HCT116 (cell line): ENCODE measurements around the gene HCFC1. TPM values are rescaled to one million over a fixed set of nuclear protein-coding genes. Genes with fewer than 3 reads are reported as not detected.

Source experiments
- ATAC-seq: fragments of 200-7000 bp; cut with Tn5 transposase; 2 replicates; pipeline ENCODE4 v1.9.1; 2020; ENCODE audit warnings: mild to moderate bottlenecking, moderate library complexity
- BruUV-seq: library from RNA; stranded (reverse); fragments of 400-500 nt; replicated peaks from 2 replicates; lab custom pipeline; 2021; lab: Mats Ljungman, UMichigan
- CTCF ChIA-PET: fragments of 300-600 bp; sonication (Branson Sonifier 250); formaldehyde crosslinking; loops from one replicate; lab custom pipeline; 2021; ENCODE audit warnings: antibody characterized with exemption; lab: Charles Lee
- POLR2A ChIA-PET: fragments of 300-600, 350-600 bp; sonication (Branson Sonifier 250); formaldehyde crosslinking; loops from one replicate; lab custom pipeline; 2021; ENCODE audit warnings: antibody characterized with exemption; lab: Charles Lee
- RAD21 ChIA-PET, 2 experiments: fragments of 300-600 bp; sonication (Branson Sonifier 250); formaldehyde crosslinking; loops; one replicate each; lab custom pipeline; 2023; ENCODE audit warnings: low total read pairs in 2 of 2; ENCODE audit not compliant: uncharacterized antibody in 2 of 2, unreplicated experiment in 2 of 2, low non-redundant PET in 1 of 2; lab: Charles Lee
- DNase-seq: peaks from one replicate; pipeline ENCODE4 v3.0.0-alpha.2; 2010; ENCODE audit warnings: low read depth, low spot score
- H2AFZ ChIP-seq: fragments of 200-600 bp; shearing (Covaris generic), sonication (generic); 2 replicates; pipeline ENCODE4 v1.6.1; 2017; ENCODE audit warnings: low read depth, mixed run types, mixed read lengths, antibody characterized with exemption, low read length; ENCODE audit not compliant: poor library complexity, severe bottlenecking
- H3K27ac ChIP-seq: 2 replicates; pipeline ENCODE4 v1.5.1; 2012; ENCODE audit warnings: low read depth, low read length
- H3K27me3 ChIP-seq: fragments of 200-600 bp; sonication (generic); 2 replicates; pipeline ENCODE4 v1.6.1; 2016; ENCODE audit warnings: mixed run types, low read length, mixed read lengths; ENCODE audit not compliant: insufficient read depth
- H3K36me3 ChIP-seq, 2 experiments: fragments of 200-500 bp in 1 of 2; fragments of 200-600 bp in 1 of 2; sonication (Bioruptor generic) in 1 of 2; sonication (generic) in 1 of 2; 2 replicates each; pipeline versions ENCODE4 v1.5.1 to v1.6.1; 2014 to 2016; ENCODE audit warnings: low read length in 2 of 2, inconsistent platforms in 1 of 2, mixed read lengths in 1 of 2, mixed run types in 1 of 2; ENCODE audit not compliant: insufficient read depth in 2 of 2, control insufficient read depth in 1 of 2
- H3K4me1 ChIP-seq, 2 experiments: fragments of 200-600 bp in 1 of 2; sonication (generic) in 1 of 2; 2 replicates each; pipeline versions ENCODE4 v1.5.1 to v1.6.1; 2012 to 2017; ENCODE audit warnings: low read length in 2 of 2, inconsistent platforms in 1 of 2, mild to moderate bottlenecking in 1 of 2, mixed read lengths in 1 of 2, mixed run types in 1 of 2, moderate library complexity in 1 of 2; ENCODE audit not compliant: insufficient read depth in 2 of 2, control insufficient read depth in 1 of 2
- H3K4me2 ChIP-seq: fragments of 200-600 bp; sonication (generic); 2 replicates; pipeline ENCODE4 v1.6.1; 2017; ENCODE audit warnings: mixed run types, low read length, mixed read lengths
- H3K4me3 ChIP-seq, 2 experiments: fragments of 200-600 bp in 1 of 2; sonication (generic) in 1 of 2; replicated peaks in 1 of 2; 2 replicates each; pipeline ENCODE4 v1.5.1; 2011 to 2016; ENCODE audit warnings: low read length in 2 of 2, control low read depth in 1 of 2, low read depth in 1 of 2, mild to moderate bottlenecking in 1 of 2, mixed read lengths in 1 of 2, mixed run types in 1 of 2
- H3K79me2 ChIP-seq: fragments of 200-600 bp; sonication (generic); 2 replicates; pipeline ENCODE4 v1.6.1; 2017; ENCODE audit warnings: mild to moderate bottlenecking, mixed run types, low read length, moderate library complexity, mixed read lengths; ENCODE audit not compliant: insufficient read depth
- H3K9ac ChIP-seq: fragments of 200-600 bp; sonication (generic); 2 replicates; pipeline ENCODE4 v1.6.1; 2016; ENCODE audit warnings: low read length, mixed read lengths
- H3K9me2 ChIP-seq: fragments of 200-600 bp; sonication (generic), shearing (Covaris generic); 2 replicates; pipeline ENCODE4 v1.6.1; 2017; ENCODE audit warnings: mixed run types, mild to moderate bottlenecking, moderate library complexity; ENCODE audit not compliant: insufficient read depth
- H3K9me3 ChIP-seq, 2 experiments: fragments of 200-500 bp in 1 of 2; fragments of 200-600 bp in 1 of 2; sonication (Bioruptor generic) in 1 of 2; sonication (generic) in 1 of 2; 2 replicates each; pipeline ENCODE4 v1.6.1; 2014 to 2017; ENCODE audit warnings: low read length in 2 of 2, mixed read lengths in 2 of 2, inconsistent platforms in 1 of 2, low read depth in 1 of 2, mild to moderate bottlenecking in 1 of 2, mixed run types in 1 of 2, moderate library complexity in 1 of 2; ENCODE audit not compliant: control insufficient read depth in 1 of 2, insufficient read depth in 1 of 2
- H4K20me1 ChIP-seq: fragments of 200-600 bp; sonication (generic), shearing (Covaris generic); 2 replicates; pipeline ENCODE4 v1.6.1; 2017; ENCODE audit warnings: mixed run types, mild to moderate bottlenecking, moderate library complexity; ENCODE audit not compliant: insufficient read depth
- CBX3 ChIP-seq: IDR thresholded peaks from 2 replicates; pipeline ENCODE4 v1.6.1; 2012; ENCODE audit warnings: low read depth
- CTCF ChIP-seq, 3 experiments: fragments of 200-600 bp in 1 of 3; sonication (generic) in 1 of 3; IDR thresholded peaks in 2 of 3; conservative IDR thresholded peaks in 1 of 3; 2 replicates each; pipeline ENCODE4 v1.5.1; 2012 to 2017; ENCODE audit warnings: low read depth in 2 of 3, low read length in 2 of 3, antibody characterized with exemption in 1 of 3, borderline replicate concordance in 1 of 3, control low read depth in 1 of 3, mild to moderate bottlenecking in 1 of 3, mixed read lengths in 1 of 3, mixed run types in 1 of 3, moderate library complexity in 1 of 3; ENCODE audit not compliant: insufficient read depth in 1 of 3
- ELF1 ChIP-seq: IDR thresholded peaks from 2 replicates; pipeline ENCODE4 v1.6.1; 2012; ENCODE audit warnings: low read depth, borderline replicate concordance
- EZH2 ChIP-seq: fragments of 200-600 bp; sonication (generic); IDR thresholded peaks from 2 replicates; pipeline ENCODE4 v1.6.1; 2017; ENCODE audit warnings: antibody characterized with exemption, mixed run types
- EZH2phosphoT487 ChIP-seq: fragments of 200-600 bp; IDR thresholded peaks from 2 replicates; pipeline ENCODE4 v1.6.1; 2018; ENCODE audit warnings: antibody characterized with exemption, borderline replicate concordance
- FOSL1 ChIP-seq: IDR thresholded peaks from 2 replicates; pipeline ENCODE4 v1.6.1; 2012; ENCODE audit warnings: low read depth
- JUND ChIP-seq: IDR thresholded peaks from 2 replicates; pipeline ENCODE4 v1.6.1; 2012
- MAX ChIP-seq: IDR thresholded peaks from 2 replicates; pipeline ENCODE4 v1.6.1; 2012
- POLR2AphosphoS5 ChIP-seq: IDR thresholded peaks from 2 replicates; pipeline ENCODE4 v1.6.1; 2011; ENCODE audit warnings: mild to moderate bottlenecking, low read depth, low read length, moderate library complexity
- RAD21 ChIP-seq: IDR thresholded peaks from 2 replicates; pipeline ENCODE4 v1.6.1; 2012; ENCODE audit warnings: low read depth, mild to moderate bottlenecking
- SP1 ChIP-seq: IDR thresholded peaks from 2 replicates; pipeline ENCODE4 v1.6.1; 2012; ENCODE audit warnings: low read depth
- SRF ChIP-seq: IDR thresholded peaks from 2 replicates; pipeline ENCODE4 v1.6.1; 2012; ENCODE audit warnings: low read depth
- YY1 ChIP-seq: IDR thresholded peaks from 2 replicates; pipeline ENCODE4 v1.6.1; 2011; ENCODE audit warnings: low read length, low read depth, moderate library complexity, mild to moderate bottlenecking; ENCODE audit not compliant: insufficient replicate concordance; ENCODE audit errors: extremely low read depth
- ZFX ChIP-seq: fragments of 450-650 bp; IDR thresholded peaks from 2 replicates; pipeline ENCODE4 v1.6.1; 2017
- ZNF274 ChIP-seq: fragments of 200-500 bp; sonication (Bioruptor generic); IDR thresholded peaks from 2 replicates; pipeline ENCODE4 v1.6.1; 2014; ENCODE audit warnings: mild to moderate bottlenecking, low read depth, low read length, inconsistent platforms
- intact Hi-C: fragments of 100-400 bp; cut with micrococcal nuclease; formaldehyde crosslinking; loops from 2 replicates; pipeline ENCODE4 v1.10.0; 2022
- total RNA-seq: library from RNA; stranded (reverse); gene quantifications from one replicate; pipeline ENCODE4 v1.2.1, GENCODE V29; 2021; ENCODE audit not compliant: unreplicated experiment

The HCFC1 gene
- total RNA-seq, 1 experiment from 2014 or later, result 72.8 TPM

GRCh38 chrX:153966283-153966688 is 5.3 kb downstream of the HCFC1 start:
- H3K79me2 ChIP-seq, result peaks cover 97% of the 10 kb centered on the region
- no TSS peak for BruUV-seq
- no peaks in the 10 kb centered on the region for H4K20me1 ChIP-seq
- intact Hi-C loops, result no loop called here
- H3K9me2 ChIP-seq, result no peaks in the 10 kb centered on the region
- no peak overlapping the region for H3K9ac ChIP-seq
- no peak for ATAC-seq
- ChIA-PET POLR2A (no interaction called here), RAD21 (no interaction called here)
- TF ChIP-seq RAD21 (no peak), POLR2AphosphoS5 (no peak), CBX3 (no peak), EZH2 (no peak), FOSL1 (no peak), YY1 (no peak), ELF1 (no peak), ZNF274 (no peak), SRF (no peak)
- TF ChIP-seq, all 23 proteins: peak for 0
- no peak overlapping the region for H3K27ac ChIP-seq
- no peaks in the 10 kb centered on the region for H3K27me3 ChIP-seq
- no peak overlapping the region for H3K4me2 ChIP-seq
- H3K9me3 ChIP-seq, result no peaks in the 10 kb centered on the region
- no peak overlapping the region for H3K4me3 ChIP-seq
- H2AFZ ChIP-seq, result no peak overlapping the region
- peaks cover 7 to 13% of the 10 kb centered on the region in 2 experiments; a peak in 3 of 4 replicates for H3K4me1 ChIP-seq
- peaks cover 7 to 22% of the 10 kb centered on the region in 2 experiments; a peak in 3 of 4 replicates for H3K36me3 ChIP-seq
- CTCF ChIA-PET, result no interaction called here
- DNase-seq, result no peak

GRCh38 chrX:153965406-153965805 is 6.2 kb downstream of the HCFC1 start:
- TF ChIP-seq JUND, result no peak
- no peak for TF ChIP-seq EZH2phosphoT487
- no peak for TF ChIP-seq SRF
- no peak for TF ChIP-seq MAX
- no peak for TF ChIP-seq ZFX
- no peak for TF ChIP-seq SP1
- no peak for TF ChIP-seq FOSL1
- no peak for TF ChIP-seq CTCF (IDR thresholded peaks at IDR 0.05 in 2 of 3, conservative IDR thresholded peaks at IDR 0.05 in 1 of 3; ENCODE audit: borderline replicate concordance in 1 of 3, insufficient read depth in 1 of 3, low read depth in 2 of 3, low read length in 2 of 3)
- ATAC-seq, result no peak
- RAD21 ChIA-PET, result no interaction called here
- H3K4me2 ChIP-seq, result no peak overlapping the region
- no peak overlapping the region for H3K4me3 ChIP-seq
- POLR2A ChIA-PET, result no interaction called here
- CTCF ChIA-PET, result no interaction called here
- intact Hi-C loops, result no loop called here
- H3K9me2 ChIP-seq, result no peaks in the 10 kb centered on the region
- H4K20me1 ChIP-seq, result no peaks in the 10 kb centered on the region
- peaks cover 7 to 13% of the 10 kb centered on the region in 2 experiments; a peak in 3 of 4 replicates for H3K4me1 ChIP-seq
- no peak overlapping the region for H2AFZ ChIP-seq
- no peaks in the 10 kb centered on the region for H3K9me3 ChIP-seq
- peaks cover 92% of the 10 kb centered on the region for H3K79me2 ChIP-seq
- no peak for DNase-seq
- H3K27ac ChIP-seq, result no peak overlapping the region
- H3K9ac ChIP-seq, result no peak overlapping the region
- no peaks in the 10 kb centered on the region for H3K27me3 ChIP-seq
- H3K36me3 ChIP-seq, result peaks cover 9 to 22% of the 10 kb centered on the region in 2 experiments; a peak in 3 of 4 replicates
- no TSS peak for BruUV-seq
